Stimulated activated CD8-positive, alpha-beta memory T cell treated with anti-CD3 and anti-CD28 coated beads, Interleukin-12 subunit alpha, Interleukin-12 subunit beta, amount 100 ng/mL, for 4 hours (primary cell): ENCODE results near the gene BCAS3.

Experiments
- DNase-seq: peaks from one replicate; pipeline ENCODE4 v3.0.0-alpha.2; 2020; ENCODE audit warnings: low read depth

Gene BCAS3

DNA sequence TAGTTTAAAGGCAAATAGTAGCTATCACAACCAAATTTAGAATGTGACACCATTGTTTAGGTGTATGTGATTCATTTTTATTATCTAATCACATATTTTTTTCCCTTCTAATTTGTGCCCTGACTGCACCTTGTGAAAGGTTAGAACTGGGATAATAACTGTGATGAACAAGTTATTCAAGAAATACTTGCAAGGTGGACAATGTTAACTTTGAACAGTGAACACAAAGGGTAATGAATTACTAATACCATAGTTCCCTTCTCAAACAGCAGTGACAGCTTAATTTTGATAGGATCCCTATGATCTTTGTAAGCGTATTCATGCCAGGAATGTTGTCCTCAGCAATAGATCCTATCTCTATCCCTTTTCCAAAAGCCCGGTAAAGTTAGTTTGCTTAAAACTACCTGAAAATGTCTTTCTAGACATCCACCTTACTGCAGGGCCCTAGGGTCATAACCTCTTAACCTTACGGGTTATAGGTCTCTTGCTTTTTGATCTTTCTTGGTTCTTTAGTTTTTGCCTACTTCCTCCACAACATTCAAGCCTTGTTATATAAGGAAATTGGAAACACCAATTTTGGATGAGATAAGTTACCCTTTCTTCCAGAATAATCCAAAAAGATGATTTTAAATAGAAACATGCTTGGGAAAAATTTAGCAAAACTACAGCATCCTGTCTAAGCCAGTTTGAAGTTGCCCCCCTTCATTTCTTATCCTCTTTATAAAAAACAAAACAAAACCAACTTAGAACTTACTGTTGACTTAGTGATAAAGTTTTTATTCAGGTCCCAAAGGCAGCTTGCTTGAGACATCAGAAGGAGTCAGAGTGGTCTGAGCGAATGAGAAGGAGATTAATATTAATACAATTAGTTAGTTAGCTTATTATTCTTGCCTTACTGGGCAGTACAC is 522.0 kb downstream of the BCAS3 start:
- no peak for DNase-seq

DNA sequence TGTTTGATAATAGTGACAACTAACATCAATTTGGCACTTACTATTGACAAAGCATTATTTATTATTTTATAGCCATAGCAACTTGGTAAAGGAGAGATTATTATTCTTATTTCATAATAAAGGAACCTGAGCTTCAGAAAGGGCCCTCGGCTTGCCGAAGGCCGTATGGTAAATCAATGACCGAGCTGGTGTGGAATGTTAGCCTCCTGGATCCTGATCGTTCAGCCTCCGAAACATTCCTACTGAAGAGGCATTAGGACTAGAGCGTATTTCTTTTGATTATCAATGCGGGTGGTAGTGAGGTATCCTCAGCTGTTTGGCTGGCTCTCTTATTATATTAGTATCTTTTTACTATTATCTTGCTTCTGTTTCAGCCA is 522.7 kb downstream of the BCAS3 start:
- no peak for DNase-seq

DNA sequence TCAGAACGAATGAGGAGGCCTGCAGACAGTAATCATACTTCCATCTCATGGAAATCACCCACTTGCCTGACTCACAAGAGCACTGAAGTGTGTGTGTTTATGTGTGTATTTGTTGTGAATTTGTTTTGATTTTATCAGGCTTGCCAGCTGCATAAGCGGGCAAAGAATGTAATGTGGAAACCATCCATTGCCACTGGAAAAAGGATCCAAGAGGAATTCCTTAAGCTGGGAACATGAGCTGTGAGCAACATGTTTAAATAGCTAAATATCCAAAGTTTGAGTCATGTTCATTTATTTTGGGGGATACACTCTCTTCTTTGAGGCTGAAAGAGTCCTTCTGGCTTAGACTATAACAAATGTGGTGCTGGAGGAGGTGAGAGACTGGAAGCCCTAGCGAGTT is 523.6 kb downstream of the BCAS3 start:
- DNase-seq, result no peak

DNA sequence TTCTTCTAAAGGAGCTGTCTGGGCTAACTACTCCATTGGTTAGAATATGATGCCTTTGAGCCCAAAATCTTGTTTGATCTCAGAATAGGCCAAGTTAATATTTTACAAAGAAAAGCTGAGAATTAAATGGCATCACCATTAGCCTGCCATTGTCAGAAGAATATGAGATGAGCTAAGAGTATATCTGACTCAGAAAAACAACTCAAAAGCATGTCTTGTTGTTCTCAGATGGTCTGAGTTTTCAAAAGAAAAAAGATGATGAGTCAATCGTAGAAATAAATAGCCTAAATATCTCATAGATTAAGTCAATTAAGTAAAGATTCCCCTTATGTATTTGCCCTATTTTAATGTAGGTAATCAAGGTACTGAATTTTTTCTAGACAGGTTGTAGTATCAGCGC is 524.9 kb downstream of the BCAS3 start:
- DNase-seq, result no peak

GRCh38 chr17:61203671-61204131 is 526.0 kb downstream of the BCAS3 start:
- no peak for DNase-seq

DNA sequence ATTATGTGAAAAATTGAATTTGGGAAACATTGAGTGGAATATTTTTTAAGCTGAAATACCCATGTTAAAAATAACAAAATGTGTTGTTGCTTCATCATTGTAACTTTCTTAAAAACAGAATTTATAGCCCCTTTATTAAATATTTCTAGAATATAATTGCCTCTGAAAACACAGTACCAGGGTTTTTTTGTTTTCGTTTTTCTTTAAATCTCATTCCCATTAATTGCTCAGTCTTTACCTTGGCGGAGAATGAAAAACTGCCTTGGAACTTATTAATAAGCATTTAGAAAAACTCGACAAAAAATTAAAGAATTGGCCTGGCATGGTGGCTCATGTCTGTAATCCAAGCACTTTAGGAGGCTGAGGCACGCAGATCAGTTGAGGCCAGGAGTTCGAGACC is 526.8 kb downstream of the BCAS3 start:
- no peak for DNase-seq

- no peak for DNase-seq
Observed at GRCh38 chr17:61205401-61205800, 527.8 kb downstream of the BCAS3 start.

GRCh38 chr17:61205931-61206330 is 528.3 kb downstream of the BCAS3 start:
- DNase-seq, result no peak

GRCh38 chr17:61206922-61207321 is 529.3 kb downstream of the BCAS3 start:
- DNase-seq, result no peak

DNA sequence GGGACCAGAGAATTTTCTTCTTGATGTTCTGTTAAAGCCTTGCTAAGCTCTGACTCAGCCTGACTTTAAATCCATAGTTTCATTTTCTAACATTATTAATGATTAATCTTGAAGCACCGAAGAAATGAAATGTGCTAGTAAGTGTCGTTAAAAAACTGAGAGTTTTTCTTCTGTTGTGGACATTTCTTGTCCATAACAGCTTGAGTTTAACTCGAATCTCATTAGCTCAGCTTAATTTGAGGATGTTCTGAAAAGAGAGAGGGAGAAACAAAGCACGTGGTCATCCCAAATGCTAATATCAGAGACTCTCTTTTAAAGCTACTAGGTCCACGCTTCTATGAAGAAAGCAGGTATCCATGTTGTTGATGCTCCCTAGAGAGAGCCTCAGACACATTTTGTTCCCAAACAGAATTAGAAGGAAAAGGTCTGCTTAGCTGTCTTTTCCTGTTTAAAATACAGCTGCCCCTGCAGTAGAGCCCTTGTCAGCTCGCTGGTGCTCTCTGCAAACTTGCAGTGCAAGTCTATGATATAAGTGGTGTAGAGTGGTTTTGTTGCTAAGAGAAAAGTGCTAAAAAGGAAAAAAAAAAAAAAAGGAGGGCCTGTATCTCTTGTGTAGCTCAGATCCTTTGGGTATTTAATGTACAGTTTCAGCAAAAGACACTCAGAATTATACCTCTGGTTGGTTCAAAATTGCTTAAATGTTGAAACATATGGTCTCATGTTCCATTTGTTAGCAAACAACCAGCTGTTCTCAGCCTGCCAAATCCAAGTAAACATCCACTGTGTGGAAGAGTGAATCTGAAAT is 530.9 kb downstream of the BCAS3 start:
- DNase-seq, result no peak

GRCh38 chr17:61209106-61209439 is 531.4 kb downstream of the BCAS3 start:
- no peak for DNase-seq

- DNase-seq, result no peak
Observed at GRCh38 chr17:61209525-61209924, 531.9 kb downstream of the BCAS3 start.

- DNase-seq, result no peak
Observed at GRCh38 chr17:61211236-61211635, 533.6 kb downstream of the BCAS3 start.

GRCh38 chr17:61212655-61213054 is 535.0 kb downstream of the BCAS3 start:
- DNase-seq, result no peak

GRCh38 chr17:61214753-61215152 is 537.1 kb downstream of the BCAS3 start:
- DNase-seq, result no peak

GRCh38 chr17:61216066-61216465 is 538.4 kb downstream of the BCAS3 start:
- no peak for DNase-seq

- DNase-seq, result no peak
Observed at GRCh38 chr17:61217878-61218437, 540.3 kb downstream of the BCAS3 start.

- no peak for DNase-seq
Observed at GRCh38 chr17:61218438-61218837, 540.8 kb downstream of the BCAS3 start.

GRCh38 chr17:61219460-61219859 is 541.8 kb downstream of the BCAS3 start:
- DNase-seq, result no peak

DNA sequence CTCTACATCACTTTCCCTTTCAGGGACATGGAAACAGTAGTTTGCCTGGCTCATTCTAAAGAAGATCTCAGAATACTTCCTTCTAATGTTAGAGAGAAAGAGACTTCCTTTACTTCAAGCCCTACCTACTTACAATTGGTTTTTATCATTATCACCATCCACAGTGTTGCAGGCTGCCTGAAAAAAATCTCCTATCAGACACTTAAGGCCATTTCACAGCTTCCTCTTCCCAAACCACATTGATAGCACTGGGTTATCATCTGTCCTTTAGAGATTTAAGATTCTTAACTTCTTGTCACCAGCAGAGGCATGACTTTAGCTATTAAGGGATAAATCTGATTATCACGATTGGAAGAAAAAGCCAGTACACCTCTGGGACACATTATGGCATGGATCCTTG is 543.5 kb downstream of the BCAS3 start:
- DNase-seq, result no peak

GRCh38 chr17:61221597-61222471 is 544.2 kb downstream of the BCAS3 start:
- DNase-seq, result no peak

GRCh38 chr17:61223725-61224124 is 546.1 kb downstream of the BCAS3 start:
- DNase-seq, result no peak
